ENCODE measurements around the gene UGT1A10. TPM values are rescaled to one million over a fixed set of nuclear protein-coding genes. Genes with fewer than 3 reads are reported as not detected.

The UGT1A10 gene
- total RNA-seq, 1 donor from 2014 or later: not detected

- Mint-ChIP-seq H3K36me3 (ENCODE audit: low read depth) (peaks cover 2% of the 10 kb centered on the region), H3K9me3 (ENCODE audit: low read depth) (peaks cover 2% of the 10 kb centered on the region), H3K27me3 (ENCODE audit: low read depth) (peaks cover 12% of the 10 kb centered on the region)
Observed at GRCh38 chr2:233754872-233755611, 118.8 kb downstream of the UGT1A10 start.

GRCh38 chr2:233756429-233757081 lies 120.3 kb downstream of the UGT1A10 start:
- Mint-ChIP-seq H3K27me3 (ENCODE audit: low read depth) (peaks cover 10% of the 10 kb centered on the region), H3K4me3 (ENCODE audit: unreplicated experiment) (no peak overlapping the region), H3K36me3 (ENCODE audit: low read depth) (peaks cover 1% of the 10 kb centered on the region), H3K4me1 (ENCODE audit: low read depth) (no peaks in the 10 kb centered on the region), H3K9me3 (ENCODE audit: low read depth) (no peaks in the 10 kb centered on the region), H3K27ac (ENCODE audit: unreplicated experiment) (no peak overlapping the region)
- no peak for TF ChIP-seq CTCF (IDR thresholded peaks at IDR 0.05)
- DNase-seq (ENCODE audit: low spot score): no peak

More at GRCh38 chr2:233754872-233755611, 118.8 kb downstream of the UGT1A10 start:
- H3K4me1 Mint-ChIP-seq (ENCODE audit: low read depth): no peaks in the 10 kb centered on the region
- no peak for TF ChIP-seq CTCF (IDR thresholded peaks at IDR 0.05)
- DNase-seq (ENCODE audit: low spot score): no peak
- H3K4me3 Mint-ChIP-seq (ENCODE audit: unreplicated experiment): no peak overlapping the region
- no peak overlapping the region for H3K27ac Mint-ChIP-seq (ENCODE audit: unreplicated experiment)

- H3K9me3 Mint-ChIP-seq (ENCODE audit: low read depth): no peaks in the 10 kb centered on the region
- TF ChIP-seq CTCF (IDR thresholded peaks at IDR 0.05): no peak
Observed at GRCh38 chr2:233758141-233758540, 121.9 kb downstream of the UGT1A10 start.

GRCh38 chr2:233758849-233759248 lies 122.6 kb downstream of the UGT1A10 start:
- DNase-seq (ENCODE audit: low spot score): no peak
- no peak for TF ChIP-seq CTCF (IDR thresholded peaks at IDR 0.05)
- no peak overlapping the region for H3K27ac Mint-ChIP-seq (ENCODE audit: unreplicated experiment)
- H3K27me3 Mint-ChIP-seq (ENCODE audit: low read depth): peaks cover 6% of the 10 kb centered on the region
- no peaks in the 10 kb centered on the region for H3K36me3 Mint-ChIP-seq (ENCODE audit: low read depth)
- H3K4me1 Mint-ChIP-seq (ENCODE audit: low read depth): peaks cover 2% of the 10 kb centered on the region
- no peaks in the 10 kb centered on the region for H3K9me3 Mint-ChIP-seq (ENCODE audit: low read depth)
- H3K4me3 Mint-ChIP-seq (ENCODE audit: unreplicated experiment): no peak overlapping the region

More at GRCh38 chr2:233758141-233758540, 121.9 kb downstream of the UGT1A10 start:
- Mint-ChIP-seq H3K27me3 (ENCODE audit: low read depth) (peaks cover 7% of the 10 kb centered on the region), H3K4me3 (ENCODE audit: unreplicated experiment) (no peak overlapping the region), H3K4me1 (ENCODE audit: low read depth) (no peaks in the 10 kb centered on the region), H3K27ac (ENCODE audit: unreplicated experiment) (no peak overlapping the region), H3K36me3 (ENCODE audit: low read depth) (no peaks in the 10 kb centered on the region)
- no peak for DNase-seq (ENCODE audit: low spot score)

- no peak for TF ChIP-seq CTCF (IDR thresholded peaks at IDR 0.05)
- Mint-ChIP-seq H3K36me3 (ENCODE audit: low read depth) (no peaks in the 10 kb centered on the region), H3K4me1 (ENCODE audit: low read depth) (peaks cover 10% of the 10 kb centered on the region), H3K9me3 (ENCODE audit: low read depth) (no peaks in the 10 kb centered on the region), H3K27me3 (ENCODE audit: low read depth) (peaks cover 11% of the 10 kb centered on the region), H3K4me3 (ENCODE audit: unreplicated experiment) (no peak within 1 kb of the TSS), H3K27ac (ENCODE audit: unreplicated experiment) (no peak within 1 kb of the TSS)
- DNase-seq (ENCODE audit: low spot score): no peak
Observed at GRCh38 chr2:233760043-233760442, 123.8 kb downstream of the UGT1A10 start, which contains the start of gene UGT1A1. TSS of gene UGT1A1 (plus strand) at chr2:233760270. CDS start at chr2:233760288, 18 bp downstream.
